ENCODE data around the gene TMIGD3.

Gene TMIGD3

DNA sequence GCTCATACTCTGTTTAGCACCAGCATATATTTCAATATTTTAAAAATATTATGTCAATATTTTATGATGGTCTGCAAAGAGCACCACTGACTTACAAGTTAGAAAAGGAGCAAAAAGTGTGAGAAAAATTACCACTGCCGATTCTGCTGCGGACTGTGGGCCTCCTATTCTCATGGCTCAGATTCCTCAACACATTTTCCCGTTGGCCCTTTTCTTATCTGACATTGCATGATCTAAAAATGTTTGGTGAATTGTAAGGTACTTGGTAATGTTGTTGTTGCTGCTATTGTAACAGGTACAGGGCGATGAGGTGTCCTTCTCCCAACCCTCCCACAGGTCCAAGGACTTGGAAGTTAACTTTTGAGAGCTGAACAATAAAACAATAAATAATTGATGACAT, 28.9 kb downstream of the TMIGD3 start:
- DNase-seq (ENCODE audit: low spot score), result no peak

- DNase-seq (ENCODE audit: low spot score), result no peak
These were observed 29.3 kb downstream of the TMIGD3 start for GRCh38 chr1:111474106-111474505.

DNA sequence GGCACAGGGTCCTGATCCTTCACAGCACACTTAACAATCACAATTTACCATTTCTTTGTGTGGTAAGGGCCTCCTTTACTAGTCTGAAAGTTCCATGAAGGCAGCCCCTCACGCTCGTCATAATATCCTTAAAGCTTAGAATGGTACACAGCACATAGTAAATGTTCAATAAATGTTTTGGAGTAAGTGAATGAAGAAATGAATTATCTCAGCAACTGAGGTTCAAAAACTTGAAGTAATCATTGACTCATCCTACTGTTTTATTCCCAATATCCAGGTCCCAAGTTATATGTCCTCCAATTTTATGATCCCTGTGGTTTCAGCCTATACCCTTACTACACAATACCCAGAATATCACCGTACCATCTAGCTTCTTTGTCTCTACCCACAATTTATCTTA, 31.9 kb downstream of the TMIGD3 start:
- DNase-seq (ENCODE audit: low spot score), result no peak

- no peak for DNase-seq (ENCODE audit: low spot score)
These were observed 32.4 kb downstream of the TMIGD3 start for GRCh38 chr1:111471012-111471411.

DNA sequence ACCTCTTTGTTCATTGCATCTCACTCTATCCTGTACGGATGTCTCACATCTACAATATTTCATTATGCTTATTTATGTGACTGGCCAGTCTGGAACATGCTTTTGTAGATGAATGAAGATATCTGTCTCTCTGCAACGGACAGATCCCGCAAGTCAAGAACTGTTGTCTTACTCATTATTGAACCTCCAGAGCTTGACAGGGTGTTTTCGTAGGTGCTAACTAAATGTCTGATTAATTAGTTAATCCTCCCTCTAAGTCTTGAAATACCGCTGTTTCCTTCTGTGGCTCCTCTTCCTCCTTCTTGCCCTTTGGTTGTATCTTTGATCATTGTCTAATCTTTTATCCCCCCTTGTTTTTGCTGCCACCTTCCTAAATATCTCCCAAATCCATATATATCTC, 32.8 kb downstream of the TMIGD3 start:
- no peak for DNase-seq (ENCODE audit: low spot score)

DNA sequence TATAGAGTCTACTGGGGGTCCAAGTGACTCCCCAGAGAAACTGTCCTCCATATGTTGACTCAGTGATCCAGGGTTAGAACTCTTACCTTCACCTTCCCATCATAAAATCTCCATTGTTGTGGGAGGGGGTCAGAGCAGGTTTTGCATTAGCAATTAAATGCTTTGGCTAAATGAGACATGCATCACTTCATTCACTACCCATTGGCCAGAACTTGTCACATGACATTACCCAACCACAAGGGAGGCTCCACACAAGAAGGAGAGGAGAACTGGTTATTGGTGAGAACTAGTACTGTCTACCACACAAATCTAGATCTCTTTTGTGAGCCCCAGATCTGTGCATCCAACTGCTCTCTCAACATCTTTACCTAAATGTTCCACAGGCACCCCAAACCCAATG, 33.9 kb downstream of the TMIGD3 start:
- DNase-seq (ENCODE audit: low spot score), result no peak

GRCh38 chr1:111468717-111469100, 34.7 kb downstream of the TMIGD3 start:
- no peak for DNase-seq (ENCODE audit: low spot score)

- DNase-seq (ENCODE audit: low spot score), result no peak
These were observed 35.3 kb downstream of the TMIGD3 start for GRCh38 chr1:111467865-111468716.

GRCh38 chr1:111466480-111466879, 37.0 kb downstream of the TMIGD3 start:
- no peak for DNase-seq (ENCODE audit: low spot score)

GRCh38 chr1:111465754-111466153, 37.7 kb downstream of the TMIGD3 start:
- DNase-seq (ENCODE audit: low spot score), result no peak

DNA sequence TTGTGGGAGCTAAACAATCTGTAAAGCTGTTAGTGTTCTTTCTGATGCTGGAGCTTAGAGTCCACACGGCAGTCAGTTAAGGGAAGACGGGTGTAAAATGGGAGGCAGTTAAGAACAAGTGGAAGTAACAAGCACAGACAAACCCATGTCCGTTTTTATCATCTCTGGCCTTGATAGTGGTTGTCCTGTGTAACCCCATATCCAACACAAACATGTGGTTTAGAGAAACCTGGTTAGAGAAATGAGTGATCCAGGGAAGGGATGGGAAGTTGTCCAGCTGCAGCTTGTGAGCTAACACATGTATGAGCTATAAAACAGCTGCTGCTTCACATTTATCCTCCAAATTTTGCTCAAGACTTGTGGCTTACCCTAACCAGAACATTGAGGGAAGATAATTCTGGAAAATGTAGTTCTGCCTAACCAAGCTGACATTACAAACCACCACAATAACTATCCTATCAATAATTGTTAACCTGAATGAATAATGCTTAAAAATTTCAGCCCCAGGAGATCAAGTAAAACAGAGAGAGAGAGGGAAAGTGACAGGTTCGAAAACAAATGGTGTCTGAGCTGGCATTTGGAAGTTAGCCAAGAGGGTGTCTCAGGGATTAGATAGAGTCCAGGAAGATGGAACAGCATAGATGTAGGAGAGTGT, 40.3 kb downstream of the TMIGD3 start:
- DNase-seq (ENCODE audit: low spot score), result peak; percentile 45

- DNase-seq (ENCODE audit: low spot score), result no peak
These were observed 40.9 kb downstream of the TMIGD3 start for GRCh38 chr1:111462370-111463028.

- DNase-seq (ENCODE audit: low spot score), result no peak
These were observed 41.7 kb downstream of the TMIGD3 start for GRCh38 chr1:111461765-111462164.

GRCh38 chr1:111455642-111456031, 47.8 kb downstream of the TMIGD3 start:
- DNase-seq (ENCODE audit: low spot score), result no peak

DNA sequence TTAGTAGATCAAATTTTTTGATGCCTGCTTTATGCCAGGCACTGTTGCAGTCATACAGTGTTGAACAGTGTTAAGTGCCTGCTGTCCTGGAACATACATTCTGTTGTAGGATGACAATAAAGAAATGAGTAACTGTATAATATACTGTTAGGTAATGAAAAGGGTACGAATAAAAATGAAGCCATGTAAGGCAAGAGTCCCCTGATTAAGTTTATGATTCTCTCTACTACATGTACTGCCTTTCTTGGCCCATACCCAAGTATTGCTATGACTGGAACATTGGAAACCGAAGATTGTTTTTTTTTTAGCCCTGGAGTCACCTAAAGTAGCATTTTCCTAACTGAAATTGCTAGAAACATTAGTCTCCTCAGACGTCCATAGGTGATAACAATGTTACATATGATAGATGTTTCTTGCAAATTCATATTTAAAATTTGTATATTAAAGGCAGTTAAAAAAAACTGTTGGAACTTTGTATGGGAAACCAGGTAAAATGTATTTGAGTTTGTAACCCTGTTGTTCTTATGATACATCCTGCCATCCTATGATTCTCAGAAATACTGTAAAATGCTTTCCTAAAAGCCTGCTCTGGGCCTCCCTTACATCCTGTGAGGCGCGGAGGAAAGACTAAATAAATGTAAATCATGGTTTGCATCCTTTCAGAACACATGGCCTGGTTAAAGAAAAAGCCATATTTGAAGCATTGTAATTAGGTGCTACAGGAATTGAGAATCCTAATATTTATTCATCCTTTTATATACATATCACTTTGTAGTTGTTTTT, 48.4 kb downstream of the TMIGD3 start:
- no peak for DNase-seq (ENCODE audit: low spot score)

DNA sequence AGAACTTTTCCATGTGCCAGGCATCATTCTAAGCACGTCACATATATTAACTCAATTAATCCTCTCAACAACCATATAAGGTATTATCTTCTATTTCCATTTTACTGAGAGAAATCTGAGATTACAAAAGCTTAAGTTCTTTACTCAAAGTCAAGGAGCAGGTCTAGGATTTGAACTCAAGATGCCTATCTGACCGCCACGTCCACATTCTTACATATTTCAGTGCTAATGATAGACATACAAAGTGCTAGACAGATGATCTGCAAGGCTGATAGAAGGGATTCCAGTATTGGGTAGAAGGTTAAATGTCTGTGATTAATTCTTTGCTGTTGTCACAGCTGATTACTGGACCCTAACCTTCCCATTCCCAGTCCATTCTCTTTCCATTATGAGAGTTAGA, 49.7 kb downstream of the TMIGD3 start:
- no peak for DNase-seq (ENCODE audit: low spot score)

DNA sequence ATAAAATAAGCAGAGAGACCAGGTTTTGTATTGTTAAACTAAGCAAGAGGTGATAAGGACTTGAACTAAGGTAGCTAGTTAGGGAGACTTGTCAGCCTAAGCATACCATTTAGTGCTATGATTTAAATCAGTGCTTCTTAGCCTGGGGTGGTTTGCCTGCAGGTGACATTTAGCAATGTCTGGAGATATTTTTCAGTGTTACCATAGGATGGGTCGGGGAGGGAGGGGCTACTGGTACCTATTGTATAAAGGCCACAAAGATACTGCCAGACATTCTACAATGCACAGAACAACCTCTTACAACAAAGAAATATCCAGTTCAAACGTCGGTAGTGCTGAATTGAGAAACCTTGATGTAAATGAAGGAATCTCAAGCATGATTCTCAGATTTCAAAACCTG, 50.9 kb downstream of the TMIGD3 start:
- DNase-seq (ENCODE audit: low spot score), result no peak

- DNase-seq (ENCODE audit: low spot score), result no peak
These were observed 53.2 kb downstream of the TMIGD3 start for GRCh38 chr1:111450185-111450584.

- DNase-seq (ENCODE audit: low spot score), result no peak
These were observed 53.8 kb downstream of the TMIGD3 start for GRCh38 chr1:111449703-111450017.

GRCh38 chr1:111448918-111449702, 54.3 kb downstream of the TMIGD3 start, which contains the start of the genes ATP5PB and WDR77:
ATP5PB (plus strand) TSS chr1:111449464; CDS start chr1:111449542, 78 bp downstream.
WDR77 (minus strand) TSS chr1:111449256; CDS start chr1:111449169, 87 bp downstream.
- peak; percentile 99 for DNase-seq (ENCODE audit: low spot score)

- peak; percentile 22 for DNase-seq (ENCODE audit: low spot score)
These were observed 54.9 kb downstream of the TMIGD3 start for GRCh38 chr1:111448482-111448917.

Data from AG08395 (cell line).